HG02798 (cell line): ENCODE measurements around the gene PTPRG.
"Not testable (repeated sequence)": the region's sequence is repeated elsewhere in the genome, so short reads cannot be mapped to it uniquely, and the experiment has no call there.

Source experiments
- ATAC-seq: cut with Tn5 transposase; IDR thresholded peaks from one replicate; pipeline ENCODE4 v1.9.1; 2021; ENCODE audit warnings: mild to moderate bottlenecking; ENCODE audit not compliant: unreplicated experiment, poor library complexity

PTPRG gene

GRCh38 chr3:61561374-61562041 is at the start of gene PTPRG:
Gene PTPRG (plus strand): TSS chr3:61561571. CDS start chr3:61562288, 717 bp downstream.
- peak; percentile 54 for ATAC-seq

- ATAC-seq = no peak
These were observed 42.8 kb upstream of the PTPRG start for GRCh38 chr3:61518590-61518989.

- ATAC-seq = peak; percentile 91
These were observed 40.3 kb upstream of the PTPRG start for GRCh38 chr3:61520966-61521628.

- no peak for ATAC-seq
These were observed 39.3 kb upstream of the PTPRG start for GRCh38 chr3:61522060-61522459.

GRCh38 chr3:61522626-61523025 is 38.7 kb upstream of the PTPRG start:
- no peak for ATAC-seq

DNA sequence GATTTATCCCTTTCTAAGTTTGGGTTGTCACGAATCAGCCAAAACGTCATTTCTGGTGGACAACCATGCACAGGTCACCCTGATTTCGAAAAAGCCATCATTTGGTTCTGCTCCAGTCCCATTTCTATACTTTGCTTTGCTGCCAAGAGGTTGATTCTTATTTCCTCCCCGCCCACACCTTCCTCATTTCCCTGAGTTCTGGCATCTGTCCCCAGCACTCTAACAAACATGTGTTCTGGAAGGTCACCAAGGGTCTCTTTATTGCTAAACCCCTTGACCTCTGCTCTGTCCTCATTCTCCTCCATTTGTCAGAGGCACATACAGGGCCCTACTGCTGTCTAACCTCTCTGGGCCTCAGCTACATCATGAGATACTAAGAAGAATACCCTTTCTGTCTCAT is 36.4 kb upstream of the PTPRG start:
- ATAC-seq = no peak

DNA sequence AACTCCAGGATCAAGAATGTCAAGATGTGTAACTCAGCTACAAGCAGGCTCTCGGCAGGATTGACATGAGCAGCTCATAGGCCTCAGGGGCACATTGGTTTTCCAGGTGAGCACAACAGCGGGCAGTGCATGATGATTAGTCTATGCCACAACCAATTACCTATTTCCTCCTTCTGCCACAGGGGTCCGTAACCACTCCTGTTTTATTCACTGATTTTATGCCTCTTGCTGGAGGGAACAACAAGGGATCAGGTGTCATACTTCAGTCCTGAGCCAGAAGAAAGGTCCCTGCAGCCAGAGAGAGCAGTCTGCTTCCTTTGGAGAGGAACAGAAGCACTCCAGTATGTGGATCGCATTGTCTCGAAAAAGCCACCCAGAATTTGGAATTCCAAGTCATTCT is 35.1 kb upstream of the PTPRG start:
- no peak for ATAC-seq

- ATAC-seq = no peak
These were observed 34.4 kb upstream of the PTPRG start for GRCh38 chr3:61527011-61527410.

- no peak for ATAC-seq
These were observed 31.0 kb upstream of the PTPRG start for GRCh38 chr3:61530355-61530754.

GRCh38 chr3:61531528-61531927 is 29.8 kb upstream of the PTPRG start:
- ATAC-seq = no peak

DNA sequence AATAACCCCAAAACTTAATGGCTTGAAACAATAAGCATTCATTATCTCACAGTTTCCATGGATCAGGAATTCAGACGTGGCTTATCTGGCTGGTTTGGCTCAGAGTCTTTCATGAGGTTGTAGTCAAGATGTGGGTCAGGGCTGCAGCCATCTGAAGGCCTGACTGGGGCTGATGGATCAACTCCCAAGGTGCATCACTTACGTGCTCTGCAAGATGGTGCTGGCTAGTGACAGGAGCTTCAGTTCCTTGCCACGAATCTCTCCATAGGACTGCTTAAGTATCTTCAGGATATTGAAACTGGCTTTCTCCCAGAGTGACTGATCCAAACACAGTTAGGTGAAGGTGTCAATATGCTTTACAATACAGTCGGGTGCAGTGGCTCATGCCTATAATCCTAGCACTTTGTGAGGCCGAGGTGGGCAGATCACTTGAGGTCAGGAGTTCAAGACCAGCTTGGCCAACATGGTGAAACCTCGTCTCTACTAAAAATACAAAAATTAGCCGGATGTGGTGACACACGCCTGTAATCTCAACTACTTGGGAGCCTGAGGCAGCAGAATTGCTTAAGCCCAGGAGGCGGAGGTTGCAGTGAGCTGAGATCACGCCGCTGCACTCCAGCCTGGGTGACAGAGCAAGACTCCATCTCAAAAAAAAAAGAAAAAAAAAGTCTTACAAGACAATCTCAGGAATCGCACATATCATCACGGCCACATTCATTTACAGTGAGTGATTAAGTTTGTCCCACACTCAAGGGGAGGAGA is 28.5 kb upstream of the PTPRG start:
- ATAC-seq = no peak

DNA sequence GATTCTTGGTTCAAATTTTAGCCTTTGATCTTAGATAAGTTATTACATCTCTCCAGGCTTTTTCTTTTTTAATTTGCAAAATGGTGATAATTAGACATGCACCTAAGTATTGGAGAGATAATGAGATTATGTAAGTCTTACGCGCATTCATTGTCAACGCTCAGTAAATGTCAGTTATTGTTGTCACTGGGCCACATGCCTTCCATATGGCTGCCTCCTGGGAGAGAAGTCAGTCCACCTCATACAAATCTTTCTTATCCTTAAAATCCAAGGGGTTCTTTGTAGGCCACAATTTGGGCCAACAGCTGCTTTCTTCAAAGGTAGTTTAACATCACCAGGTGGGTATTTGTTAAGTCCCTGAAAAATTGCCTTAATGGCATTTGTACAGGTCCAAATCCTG is 25.5 kb upstream of the PTPRG start:
- no peak for ATAC-seq

DNA sequence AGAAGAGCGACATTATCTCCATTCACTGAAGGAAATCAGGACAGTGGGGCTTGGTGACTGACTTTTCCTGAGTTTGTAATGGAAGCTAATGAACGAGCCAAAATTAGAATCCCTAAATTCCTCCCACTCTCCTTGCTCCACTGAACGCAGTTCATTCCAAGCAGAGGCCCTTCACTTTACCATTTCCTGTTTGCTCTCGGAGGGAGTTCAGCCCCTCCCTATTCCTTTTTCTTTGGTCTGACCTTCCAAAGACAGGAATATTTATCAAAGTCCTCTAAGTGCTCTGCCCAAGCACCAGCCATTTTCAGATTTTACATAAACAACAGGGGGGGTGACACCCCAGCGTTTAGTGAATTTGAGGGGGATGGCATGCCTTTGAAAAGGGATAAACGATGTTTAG is 24.0 kb upstream of the PTPRG start:
- no peak for ATAC-seq

DNA sequence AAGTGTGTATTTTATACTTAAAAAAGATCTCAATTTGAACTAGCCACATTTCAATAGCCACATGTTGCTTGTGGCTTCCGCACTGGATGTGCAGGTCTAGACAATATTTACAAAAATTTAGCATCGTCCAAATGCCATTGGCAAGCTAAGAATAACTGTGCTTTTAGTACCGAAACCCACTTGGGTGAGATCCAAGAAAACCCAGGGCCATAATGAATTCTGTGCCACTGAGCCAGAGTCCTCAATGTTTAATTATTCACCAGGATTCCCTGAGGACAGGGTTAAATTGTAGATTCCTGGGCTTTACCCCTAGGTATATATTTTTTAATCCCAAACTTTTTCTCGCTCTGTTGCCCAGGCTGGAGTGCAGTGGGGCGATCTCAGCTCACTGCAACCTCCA is 22.9 kb upstream of the PTPRG start:
- ATAC-seq = no peak

- ATAC-seq = no peak
These were observed 19.7 kb upstream of the PTPRG start for GRCh38 chr3:61541694-61542093.

- ATAC-seq = no peak
These were observed 15.7 kb upstream of the PTPRG start for GRCh38 chr3:61545716-61546115.

GRCh38 chr3:61547625-61548024 is 13.7 kb upstream of the PTPRG start:
- no peak for ATAC-seq

DNA sequence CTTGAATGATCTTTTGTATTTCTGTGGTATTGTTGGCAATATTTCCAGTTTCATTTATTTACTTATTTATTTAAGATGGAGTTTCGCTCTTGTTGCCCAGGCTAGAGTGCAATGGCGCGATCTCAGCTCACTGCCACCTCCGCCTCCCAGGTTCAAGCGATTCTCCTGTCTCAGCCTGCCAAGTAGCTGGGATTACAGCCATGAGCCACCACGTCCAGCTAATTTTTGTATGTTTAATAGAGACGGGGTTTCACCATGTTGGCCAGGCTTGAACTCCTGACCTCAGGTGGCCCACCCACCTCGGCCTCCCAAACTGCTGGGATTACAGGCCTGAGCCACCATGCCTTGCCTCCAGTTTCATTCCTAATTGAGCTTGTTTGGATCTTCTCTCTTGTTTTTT is 8.7 kb upstream of the PTPRG start:
- ATAC-seq = not testable (repeated sequence)

DNA sequence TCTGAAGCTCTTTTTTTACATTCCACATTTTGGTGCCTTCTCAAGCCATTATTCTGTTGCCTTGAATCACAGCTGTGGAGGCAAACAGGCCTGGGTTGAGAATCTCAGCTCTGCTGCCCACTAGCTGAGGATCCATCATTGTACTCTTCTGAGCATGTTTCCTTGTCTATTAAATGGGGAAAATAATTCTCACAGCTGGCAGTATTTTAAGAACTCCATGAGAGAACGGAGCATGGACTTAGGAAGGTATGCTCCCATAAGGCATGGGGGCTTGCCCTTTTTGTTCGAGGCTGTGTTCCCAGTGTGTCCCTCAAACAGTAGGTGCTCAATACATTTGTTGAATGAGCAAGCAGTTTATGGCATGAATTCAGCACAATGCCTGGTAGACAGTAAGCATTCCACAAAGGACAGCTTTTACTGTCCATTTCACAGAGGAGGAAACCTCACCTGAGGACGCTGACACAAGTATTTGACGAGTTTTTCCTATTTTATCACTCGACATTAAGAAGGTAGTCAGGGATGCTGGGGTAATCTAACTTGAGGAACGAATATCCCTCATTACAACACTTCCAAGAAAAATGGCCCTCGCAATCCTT is 2.1 kb upstream of the PTPRG start:
- no peak for ATAC-seq

DNA sequence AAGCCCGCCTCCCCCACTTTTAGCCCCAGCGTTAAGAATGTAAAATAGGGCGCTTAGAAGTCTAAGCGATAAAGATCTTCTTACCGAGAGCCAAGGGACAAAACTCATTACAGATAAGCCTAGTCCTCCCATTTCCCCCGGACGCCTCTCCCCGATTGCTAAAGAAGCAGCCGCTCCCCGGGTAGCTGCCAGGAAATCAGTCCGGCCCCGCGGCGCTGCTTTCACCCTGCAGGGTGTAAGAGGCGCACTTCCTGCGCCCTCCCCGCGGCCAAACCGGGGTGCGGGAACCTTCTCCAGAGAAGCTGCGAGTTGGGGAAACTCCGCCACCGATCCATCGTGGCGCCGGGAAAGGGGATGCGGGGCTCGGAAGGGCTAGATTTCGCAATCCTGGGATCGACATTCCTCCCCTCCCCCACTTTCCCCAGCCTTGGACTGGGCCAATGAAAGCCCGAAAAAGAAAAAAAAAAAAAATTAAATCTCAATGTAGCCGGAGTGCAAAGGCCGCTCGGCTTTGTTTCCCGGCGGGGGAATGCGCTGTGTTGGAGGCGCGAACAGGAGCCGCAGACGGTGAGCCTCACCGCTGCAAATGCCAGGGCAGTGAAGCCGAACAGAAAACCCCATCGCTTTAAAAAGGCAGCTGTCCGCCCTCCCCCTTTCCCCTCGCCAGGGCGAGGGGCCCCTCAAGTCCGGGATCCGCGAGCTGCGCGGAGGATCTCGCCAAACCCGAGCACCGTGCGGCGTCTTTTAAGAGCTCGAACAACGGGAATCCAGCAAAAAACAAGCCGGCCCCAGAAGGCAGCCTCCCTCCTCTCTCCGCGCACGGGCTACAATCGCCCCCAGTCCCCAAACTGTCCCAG is 626 bp upstream of the PTPRG start:
- ATAC-seq = no peak
